HepG2 (cell line): ENCODE measurements around the gene ECHDC1. TPM values are rescaled to one million over a fixed set of nuclear protein-coding genes. Genes with fewer than 3 reads are reported as not detected.

Experiments
- BORCS8-MEF2B ChIP-seq: sonication (generic); formaldehyde crosslinking; IDR thresholded peaks from 2 replicates; pipeline ENCODE4 v1.8.0; 2022; ENCODE audit warnings: mild to moderate bottlenecking, missing genetic modification reagents
- ELF3 ChIP-seq: IDR thresholded peaks from 2 replicates; pipeline ENCODE4 v1.6.1; 2016; ENCODE audit warnings: missing genetic modification reagents, missing compliant biosample characterization
- HES4 ChIP-seq: sonication (generic); formaldehyde crosslinking; IDR thresholded peaks from 2 replicates; pipeline ENCODE4 v1.9.0; 2021; ENCODE audit warnings: mild to moderate bottlenecking, missing genetic modification reagents, borderline replicate concordance
- MXI1 ChIP-seq: IDR thresholded peaks from 3 replicates; pipeline ENCODE4 v1.6.1; 2012; ENCODE audit warnings: low read depth, low read length, inconsistent platforms, borderline replicate concordance
- NFE2L2 ChIP-seq: fragments of 150-350 bp; IDR thresholded peaks from 2 replicates; pipeline ENCODE4 v1.6.1; 2014; ENCODE audit warnings: low read length
- NR2F6 ChIP-seq, 2 experiments: IDR thresholded peaks; 2 replicates each; pipeline ENCODE4 v1.6.1; 2016; ENCODE audit warnings: antibody characterized with exemption in 1 of 2, mild to moderate bottlenecking in 1 of 2
- PHF5A ChIP-seq: IDR thresholded peaks from one replicate; pipeline ENCODE4 v1.6.1; 2018; ENCODE audit warnings: low read depth, missing genetic modification reagents; ENCODE audit not compliant: unreplicated experiment
- SCMH1 ChIP-seq: sonication (generic); formaldehyde crosslinking; IDR thresholded peaks from 2 replicates; pipeline ENCODE4 v1.9.0; 2021; ENCODE audit warnings: missing genetic modification reagents, mild to moderate bottlenecking, borderline replicate concordance
- SIX4 ChIP-seq: sonication (generic); formaldehyde crosslinking; IDR thresholded peaks from 2 replicates; pipeline ENCODE4 v1.4.0; 2020; ENCODE audit warnings: missing genetic modification reagents
- ZBTB7B ChIP-seq: sonication (generic); formaldehyde crosslinking; IDR thresholded peaks from 2 replicates; pipeline ENCODE4 v1.4.0; 2020; ENCODE audit warnings: missing genetic modification reagents
- ZEB1 ChIP-seq: IDR thresholded peaks from 2 replicates; pipeline ENCODE4 v1.6.1; 2012; ENCODE audit warnings: mild to moderate bottlenecking, low read depth, inconsistent platforms; ENCODE audit not compliant: insufficient replicate concordance
- ZNF224 ChIP-seq: sonication (generic); formaldehyde crosslinking; IDR thresholded peaks from 2 replicates; pipeline ENCODE4 v1.5.0; 2020; ENCODE audit warnings: mild to moderate bottlenecking, missing genetic modification reagents
- ZNF7 ChIP-seq: IDR thresholded peaks from 2 replicates; pipeline ENCODE4 v1.6.1; 2016; ENCODE audit warnings: missing biosample characterization, missing genetic modification reagents
- ZNF776 ChIP-seq: sonication (generic); formaldehyde crosslinking; IDR thresholded peaks from 2 replicates; pipeline ENCODE4 v1.4.0; 2020; ENCODE audit warnings: mild to moderate bottlenecking, missing genetic modification reagents
- polyA plus RNA-seq, 8 experiments: library from polyadenylated mRNA; depleted of rRNA in 3 of 8; stranded (reverse) in 7 of 8; unstranded in 1 of 8; fragments of >200 nt; fragmentation: Illumina TruSeq in 4 of 8; extraction: Trizol in 4 of 8; gene quantifications; 2 replicates each; pipeline versions ENCODE4 v1.2.1 to v1.2.3, GENCODE V29; 2011 to 2016; ENCODE audit warnings: low read depth in 4 of 8, missing spikeins in 1 of 8, mixed read lengths in 1 of 8; ENCODE audit not compliant: insufficient read depth in 1 of 8
- total RNA-seq, 5 experiments: library from RNA; depleted of rRNA; stranded (reverse); fragments of >200 nt; fragmentation: Illumina TruSeq; extraction: Trizol; gene quantifications; 2 replicates each; pipeline ENCODE4 v1.2.3, GENCODE V29; 2016; ENCODE audit warnings: low read depth in 1 of 5
- TF ChIP-seq, protein P1 (sequence below): sonication (generic); formaldehyde crosslinking; IDR thresholded peaks from 2 replicates; pipeline ENCODE4 v1.5.0; 2020; ENCODE audit warnings: missing genetic modification reagents
- TF ChIP-seq, protein P2 (sequence below): sonication (generic); formaldehyde crosslinking; IDR thresholded peaks from 2 replicates; pipeline ENCODE4 v1.8.1; 2023; ENCODE audit warnings: mild to moderate bottlenecking, missing genetic modification reagents, borderline replicate concordance
- TF ChIP-seq, protein P3 (sequence below): sonication (generic); formaldehyde crosslinking; IDR thresholded peaks from 2 replicates; pipeline ENCODE4 v1.4.0; 2020; ENCODE audit warnings: missing genetic modification reagents
- TF ChIP-seq, protein P4 (sequence below): sonication (generic); formaldehyde crosslinking; IDR thresholded peaks from 2 replicates; pipeline ENCODE4 v1.8.1; 2023; ENCODE audit warnings: mild to moderate bottlenecking, moderate library complexity, missing genetic modification reagents
- TF ChIP-seq, protein P5 (sequence below): sonication (generic); formaldehyde crosslinking; IDR thresholded peaks from 2 replicates; pipeline ENCODE4 v1.8.0; 2022; ENCODE audit warnings: mild to moderate bottlenecking, missing genetic modification reagents, moderate library complexity
- TF ChIP-seq, protein P6 (sequence below): sonication (generic); formaldehyde crosslinking; IDR thresholded peaks from 2 replicates; pipeline ENCODE4 v1.5.0; 2020; ENCODE audit warnings: mild to moderate bottlenecking, missing genetic modification reagents, moderate library complexity

The ECHDC1 gene
- total and polyA plus RNA-seq, 2 of the 13 experiments (the other 11 are each of a cell fraction or from before 2014, with no cell fraction given) = 32.8 to 98.1 TPM

DNA sequence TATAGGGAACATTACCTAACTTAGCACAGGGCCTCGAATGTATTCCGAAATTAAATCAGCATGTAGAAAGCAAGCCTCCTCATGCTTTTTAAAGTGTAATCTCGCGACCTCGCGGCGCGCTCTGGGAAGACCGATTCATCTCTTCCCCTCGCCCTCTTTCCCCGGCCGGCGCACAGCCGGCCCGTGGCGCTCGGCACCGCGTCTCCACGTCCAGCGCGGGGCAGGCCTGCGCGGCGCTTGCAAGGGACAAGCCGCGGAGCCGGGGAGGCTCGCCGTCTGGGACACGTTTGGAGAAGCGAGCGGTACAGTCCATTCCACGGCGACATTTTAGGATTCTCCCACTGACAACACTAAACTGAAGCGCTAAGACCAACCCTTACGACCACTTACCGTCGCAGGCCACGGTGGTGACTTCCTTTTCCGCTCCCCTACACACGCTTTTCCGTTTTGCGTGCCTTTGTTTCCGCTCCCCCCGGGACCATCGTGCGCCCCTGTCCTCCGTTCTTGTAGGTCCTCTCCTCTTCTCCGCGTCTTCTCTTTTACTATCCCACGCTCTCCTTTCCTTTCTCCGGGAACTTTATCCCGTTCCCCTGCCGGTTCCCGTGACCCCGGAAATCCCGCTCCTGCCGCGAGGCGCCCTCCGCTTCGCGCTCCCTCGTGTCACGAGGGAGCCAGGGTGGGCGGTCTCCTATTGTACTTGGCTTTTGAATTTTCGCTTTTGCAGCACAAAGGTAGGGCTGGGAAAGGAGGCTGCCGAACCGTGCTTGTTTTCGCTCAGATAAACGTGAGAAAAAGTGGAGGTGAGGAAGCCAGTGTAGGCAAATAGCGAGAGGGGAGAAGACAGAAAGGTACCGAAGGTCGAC lies at the start of gene ECHDC1 (continued):
- TF ChIP-seq, protein P1, sequence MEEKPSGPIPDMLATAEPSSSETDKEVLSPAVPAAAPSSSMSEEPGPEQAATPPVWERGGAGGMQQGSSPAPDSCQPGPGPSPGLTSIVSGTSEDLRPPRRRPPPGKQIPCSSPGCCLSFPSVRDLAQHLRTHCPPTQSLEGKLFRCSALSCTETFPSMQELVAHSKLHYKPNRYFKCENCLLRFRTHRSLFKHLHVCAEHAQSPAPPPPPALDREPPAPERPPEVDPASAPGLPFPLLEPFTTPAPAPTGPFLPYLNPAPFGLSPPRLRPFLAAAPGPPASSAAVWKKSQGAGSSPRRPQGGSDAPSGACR (CRISPR knock-in tag) = peak; percentile 41; the same call in 1 of the 2 replicates
- TF ChIP-seq, protein P2, sequence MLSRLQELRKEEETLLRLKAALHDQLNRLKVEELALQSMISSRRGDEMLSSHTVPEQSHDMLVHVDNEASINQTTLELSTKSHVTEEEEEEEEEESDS (CRISPR knock-in tag) = no peak
- TF ChIP-seq, protein P3, sequence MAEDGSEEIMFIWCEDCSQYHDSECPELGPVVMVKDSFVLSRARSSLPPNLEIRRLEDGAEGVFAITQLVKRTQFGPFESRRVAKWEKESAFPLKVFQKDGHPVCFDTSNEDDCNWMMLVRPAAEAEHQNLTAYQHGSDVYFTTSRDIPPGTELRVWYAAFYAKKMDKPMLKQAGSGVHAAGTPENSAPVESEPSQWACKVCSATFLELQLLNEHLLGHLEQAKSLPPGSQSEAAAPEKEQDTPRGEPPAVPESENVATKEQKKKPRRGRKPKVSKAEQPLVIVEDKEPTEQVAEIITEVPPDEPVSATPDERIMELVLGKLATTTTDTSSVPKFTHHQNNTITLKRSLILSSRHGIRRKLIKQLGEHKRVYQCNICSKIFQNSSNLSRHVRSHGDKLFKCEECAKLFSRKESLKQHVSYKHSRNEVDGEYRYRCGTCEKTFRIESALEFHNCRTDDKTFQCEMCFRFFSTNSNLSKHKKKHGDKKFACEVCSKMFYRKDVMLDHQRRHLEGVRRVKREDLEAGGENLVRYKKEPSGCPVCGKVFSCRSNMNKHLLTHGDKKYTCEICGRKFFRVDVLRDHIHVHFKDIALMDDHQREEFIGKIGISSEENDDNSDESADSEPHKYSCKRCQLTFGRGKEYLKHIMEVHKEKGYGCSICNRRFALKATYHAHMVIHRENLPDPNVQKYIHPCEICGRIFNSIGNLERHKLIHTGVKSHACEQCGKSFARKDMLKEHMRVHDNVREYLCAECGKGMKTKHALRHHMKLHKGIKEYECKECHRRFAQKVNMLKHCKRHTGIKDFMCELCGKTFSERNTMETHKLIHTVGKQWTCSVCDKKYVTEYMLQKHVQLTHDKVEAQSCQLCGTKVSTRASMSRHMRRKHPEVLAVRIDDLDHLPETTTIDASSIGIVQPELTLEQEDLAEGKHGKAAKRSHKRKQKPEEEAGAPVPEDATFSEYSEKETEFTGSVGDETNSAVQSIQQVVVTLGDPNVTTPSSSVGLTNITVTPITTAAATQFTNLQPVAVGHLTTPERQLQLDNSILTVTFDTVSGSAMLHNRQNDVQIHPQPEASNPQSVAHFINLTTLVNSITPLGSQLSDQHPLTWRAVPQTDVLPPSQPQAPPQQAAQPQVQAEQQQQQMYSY (CRISPR knock-in tag) = peak; percentile 71; the same call in 1 of the 2 replicates
- TF ChIP-seq ELF3 (CRISPR knock-in tag) (peak; percentile 91), BORCS8-MEF2B (peak; percentile 90), ZNF776 (CRISPR knock-in tag) (peak; percentile 80; the same call in 1 of the 2 replicates), MXI1 (peak; percentile 39; the same call in 1 of the 3 replicates), HES4 (peak; percentile 97), ZNF7 (CRISPR knock-in tag) (no peak; the same call in 1 of the 2 replicates), NFE2L2 (no peak), SCMH1 (CRISPR knock-in tag) (no peak), ZNF224 (no peak), ZEB1 (no peak), SIX4 (CRISPR knock-in tag) (peak; percentile 61; the same call in 1 of the 2 replicates), NR2F6 (IDR thresholded peaks at IDR 0.05) (0 out of 2 replicates have a peak, but pooled peaks have one; percentile 11), NR2F6 (CRISPR knock-in tag; IDR thresholded peaks at IDR 0.05) (peak; percentile 18; the same call in 1 of the 2 replicates), ZBTB7B (CRISPR knock-in tag) (peak; percentile 96), PHF5A (CRISPR knock-in tag) (peak; percentile 75)
- TF ChIP-seq, protein P4, sequence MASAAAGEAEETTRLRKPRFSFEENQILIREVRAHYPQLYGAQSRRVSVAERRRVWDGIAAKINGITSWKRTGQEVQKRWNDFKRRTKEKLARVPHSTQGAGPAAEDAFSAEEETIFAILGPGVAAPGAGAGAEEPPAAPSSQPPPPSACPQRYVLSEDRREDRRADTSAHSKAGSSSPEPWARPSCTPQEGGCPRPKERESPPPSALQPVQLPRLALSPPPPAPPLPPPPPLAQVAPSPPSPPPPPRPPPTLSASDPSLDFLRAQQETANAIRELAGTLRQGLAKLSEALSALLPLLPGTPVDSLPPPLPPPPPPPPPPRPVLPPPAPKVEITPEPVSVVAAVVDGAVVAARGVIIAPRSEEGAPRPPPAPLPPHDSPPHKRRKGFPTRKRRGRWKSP (CRISPR knock-in tag) = peak; percentile 83; the same call in 1 of the 2 replicates
- TF ChIP-seq, protein P5, sequence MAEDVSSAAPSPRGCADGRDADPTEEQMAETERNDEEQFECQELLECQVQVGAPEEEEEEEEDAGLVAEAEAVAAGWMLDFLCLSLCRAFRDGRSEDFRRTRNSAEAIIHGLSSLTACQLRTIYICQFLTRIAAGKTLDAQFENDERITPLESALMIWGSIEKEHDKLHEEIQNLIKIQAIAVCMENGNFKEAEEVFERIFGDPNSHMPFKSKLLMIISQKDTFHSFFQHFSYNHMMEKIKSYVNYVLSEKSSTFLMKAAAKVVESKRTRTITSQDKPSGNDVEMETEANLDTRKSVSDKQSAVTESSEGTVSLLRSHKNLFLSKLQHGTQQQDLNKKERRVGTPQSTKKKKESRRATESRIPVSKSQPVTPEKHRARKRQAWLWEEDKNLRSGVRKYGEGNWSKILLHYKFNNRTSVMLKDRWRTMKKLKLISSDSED (CRISPR knock-in tag) = 0 out of 2 replicates have a peak, but pooled peaks have one; percentile 57
- TF ChIP-seq, protein P6, sequence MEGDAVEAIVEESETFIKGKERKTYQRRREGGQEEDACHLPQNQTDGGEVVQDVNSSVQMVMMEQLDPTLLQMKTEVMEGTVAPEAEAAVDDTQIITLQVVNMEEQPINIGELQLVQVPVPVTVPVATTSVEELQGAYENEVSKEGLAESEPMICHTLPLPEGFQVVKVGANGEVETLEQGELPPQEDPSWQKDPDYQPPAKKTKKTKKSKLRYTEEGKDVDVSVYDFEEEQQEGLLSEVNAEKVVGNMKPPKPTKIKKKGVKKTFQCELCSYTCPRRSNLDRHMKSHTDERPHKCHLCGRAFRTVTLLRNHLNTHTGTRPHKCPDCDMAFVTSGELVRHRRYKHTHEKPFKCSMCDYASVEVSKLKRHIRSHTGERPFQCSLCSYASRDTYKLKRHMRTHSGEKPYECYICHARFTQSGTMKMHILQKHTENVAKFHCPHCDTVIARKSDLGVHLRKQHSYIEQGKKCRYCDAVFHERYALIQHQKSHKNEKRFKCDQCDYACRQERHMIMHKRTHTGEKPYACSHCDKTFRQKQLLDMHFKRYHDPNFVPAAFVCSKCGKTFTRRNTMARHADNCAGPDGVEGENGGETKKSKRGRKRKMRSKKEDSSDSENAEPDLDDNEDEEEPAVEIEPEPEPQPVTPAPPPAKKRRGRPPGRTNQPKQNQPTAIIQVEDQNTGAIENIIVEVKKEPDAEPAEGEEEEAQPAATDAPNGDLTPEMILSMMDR (CRISPR knock-in tag) = peak; percentile 12; the same call in 1 of the 2 replicates
